Progenitor cell of endocrine pancreas (in vitro differentiated cells): ENCODE measurements around the gene DIP2A. TPM values are rescaled to one million over a fixed set of nuclear protein-coding genes. Genes with fewer than 3 reads are reported as not detected.

Experiments used
- DNase-seq: peaks from one replicate; pipeline ENCODE4 v3.0.0; 2021; ENCODE audit warnings: low spot score; ENCODE audit not compliant: unreplicated experiment
- H3K27ac Mint-ChIP-seq: 2 replicates; pipeline ENCODE4 v1.8.0; 2021; ENCODE audit warnings: mild to moderate bottlenecking, moderate library complexity, mixed read lengths
- H3K27me3 Mint-ChIP-seq: 2 replicates; pipeline ENCODE4 v1.8.0; 2021; ENCODE audit warnings: mixed read lengths
- H3K36me3 Mint-ChIP-seq: 2 replicates; pipeline ENCODE4 v1.8.0; 2022; ENCODE audit warnings: mixed read lengths; ENCODE audit not compliant: insufficient read depth
- H3K4me1 Mint-ChIP-seq: 2 replicates; pipeline ENCODE4 v1.8.0; 2021; ENCODE audit warnings: low read depth, mixed read lengths
- H3K4me3 Mint-ChIP-seq: 2 replicates; pipeline ENCODE4 v1.8.0; 2021; ENCODE audit warnings: low read depth, mild to moderate bottlenecking, moderate library complexity, mixed read lengths
- H3K9me3 Mint-ChIP-seq: 2 replicates; pipeline ENCODE4 v1.8.0; 2021; ENCODE audit warnings: low read depth, mixed read lengths
- CTCF ChIP-seq: fragments of 200-600 bp; sonication (generic); IDR thresholded peaks from one replicate; pipeline ENCODE4 v1.5.0; 2021; ENCODE audit warnings: antibody characterized with exemption, mild to moderate bottlenecking; ENCODE audit not compliant: unreplicated experiment
- total RNA-seq: library from RNA; stranded (reverse); gene quantifications from 2 replicates; pipeline ENCODE4 v1.2.1, GENCODE V29; 2021

DIP2A gene
- total RNA-seq, 1 donor from 2014 or later: 70.2 TPM

- no peaks in the 10 kb centered on the region for H3K9me3 Mint-ChIP-seq
- peaks cover 21% of the 10 kb centered on the region for H3K36me3 Mint-ChIP-seq
- no peak for DNase-seq
- H3K4me1 Mint-ChIP-seq: no peaks in the 10 kb centered on the region
- H3K4me3 Mint-ChIP-seq: no peak overlapping the region
- H3K27ac Mint-ChIP-seq: no peak overlapping the region
- no peaks in the 10 kb centered on the region for H3K27me3 Mint-ChIP-seq
- no peak for TF ChIP-seq CTCF
Observed at GRCh38 chr21:46551636-46552241, 93.0 kb downstream of the DIP2A start.

GRCh38 chr21:46552274-46552673, 93.6 kb downstream of the DIP2A start:
- Mint-ChIP-seq H3K27ac (no peak overlapping the region), H3K4me1 (no peaks in the 10 kb centered on the region), H3K27me3 (no peaks in the 10 kb centered on the region), H3K36me3 (peaks cover 21% of the 10 kb centered on the region), H3K9me3 (no peaks in the 10 kb centered on the region), H3K4me3 (no peak overlapping the region)
- no peak for TF ChIP-seq CTCF
- DNase-seq: no peak

GRCh38 chr21:46552865-46553379, 94.2 kb downstream of the DIP2A start:
- no peak for TF ChIP-seq CTCF
- H3K4me3 Mint-ChIP-seq: no peak overlapping the region
- no peaks in the 10 kb centered on the region for H3K27me3 Mint-ChIP-seq
- DNase-seq: no peak
- H3K9me3 Mint-ChIP-seq: no peaks in the 10 kb centered on the region
- no peak overlapping the region for H3K27ac Mint-ChIP-seq
- H3K4me1 Mint-ChIP-seq: no peaks in the 10 kb centered on the region
- peaks cover 19% of the 10 kb centered on the region for H3K36me3 Mint-ChIP-seq

GRCh38 chr21:46553993-46554392, 95.3 kb downstream of the DIP2A start:
- peaks cover 12% of the 10 kb centered on the region for H3K36me3 Mint-ChIP-seq
- no peak for DNase-seq
- H3K27me3 Mint-ChIP-seq: no peaks in the 10 kb centered on the region
- no peak overlapping the region for H3K27ac Mint-ChIP-seq
- no peak overlapping the region for H3K4me3 Mint-ChIP-seq
- H3K9me3 Mint-ChIP-seq: no peaks in the 10 kb centered on the region
- TF ChIP-seq CTCF: no peak
- H3K4me1 Mint-ChIP-seq: no peaks in the 10 kb centered on the region

GRCh38 chr21:46554431-46555224, 95.9 kb downstream of the DIP2A start:
- no peak overlapping the region for H3K27ac Mint-ChIP-seq
- peaks cover under 1% of the 10 kb centered on the region for H3K4me1 Mint-ChIP-seq
- no peaks in the 10 kb centered on the region for H3K9me3 Mint-ChIP-seq
- H3K36me3 Mint-ChIP-seq: peaks cover 13% of the 10 kb centered on the region
- no peak for TF ChIP-seq CTCF
- H3K4me3 Mint-ChIP-seq: no peak overlapping the region
- no peak for DNase-seq
- H3K27me3 Mint-ChIP-seq: no peaks in the 10 kb centered on the region
